ENCODE data around the gene ITGA3.

The ITGA3 gene

DNA sequence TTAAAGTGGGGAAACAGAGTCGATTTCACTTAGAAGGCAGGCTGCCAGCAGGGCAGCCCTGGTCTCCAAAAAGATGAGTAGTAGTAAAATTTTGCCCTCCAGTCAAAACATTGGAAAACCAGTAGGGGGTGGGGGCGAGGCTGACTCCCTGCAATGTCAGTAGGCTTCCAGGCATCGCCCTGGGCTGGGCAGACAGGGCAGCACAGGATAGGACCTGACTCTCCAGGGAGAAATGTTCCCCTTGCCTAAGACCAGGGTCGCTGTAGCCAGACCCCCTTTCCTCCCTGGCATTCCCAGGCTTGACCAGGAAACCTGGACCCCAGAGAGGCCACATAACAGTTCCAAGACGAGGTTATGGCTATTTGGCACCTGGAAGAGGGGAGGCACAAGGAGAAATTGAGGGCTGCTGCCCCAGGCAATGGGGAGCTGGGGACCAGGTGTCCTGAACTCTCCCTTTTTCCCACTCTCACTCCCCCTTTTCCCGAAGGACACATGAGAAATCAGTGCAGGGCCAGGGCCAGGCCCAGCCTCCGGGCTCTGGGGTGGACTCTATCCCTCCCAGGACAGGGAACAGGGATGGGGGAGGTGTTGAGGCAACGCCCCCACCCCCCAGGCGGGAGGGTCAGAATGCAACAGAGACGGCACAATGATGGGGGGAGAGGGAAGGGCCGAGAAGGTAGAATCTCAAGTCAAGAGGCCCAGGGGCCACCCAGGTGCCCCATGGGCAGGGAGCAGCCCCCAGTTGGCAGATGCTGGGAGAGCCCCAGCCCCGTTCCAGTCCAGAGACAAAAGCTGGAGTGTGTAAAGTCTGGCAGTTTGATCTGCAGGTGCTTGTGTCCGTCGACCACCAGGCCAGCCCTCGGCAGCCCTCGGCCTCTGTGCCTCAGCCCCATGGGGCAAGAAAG, 78.5 kb downstream of the ITGA3 start:
- H3K79me2 ChIP-seq (ENCODE audit: insufficient read depth, low read depth) = no peaks in the 10 kb centered on the region
- H3K4me2 ChIP-seq = no peak overlapping the region
- no peak overlapping the region for H2AFZ ChIP-seq (ENCODE audit: low read depth)
- no peak overlapping the region for H3K4me3 ChIP-seq (IDR thresholded peaks at IDR 0.05; ENCODE audit: insufficient read depth, low read depth, low read length)
- H3K9ac ChIP-seq = no peak overlapping the region
- H3K36me3 ChIP-seq (ENCODE audit: insufficient read depth) = peaks cover 5% of the 10 kb centered on the region; the same call in 1 of the 2 replicates
- H3K4me1 ChIP-seq (ENCODE audit: low read depth, poor library complexity, severe bottlenecking) = peaks cover 17% of the 10 kb centered on the region
- H4K20me1 ChIP-seq (ENCODE audit: insufficient read depth) = no peaks in the 10 kb centered on the region
- TF ChIP-seq, protein P1, sequence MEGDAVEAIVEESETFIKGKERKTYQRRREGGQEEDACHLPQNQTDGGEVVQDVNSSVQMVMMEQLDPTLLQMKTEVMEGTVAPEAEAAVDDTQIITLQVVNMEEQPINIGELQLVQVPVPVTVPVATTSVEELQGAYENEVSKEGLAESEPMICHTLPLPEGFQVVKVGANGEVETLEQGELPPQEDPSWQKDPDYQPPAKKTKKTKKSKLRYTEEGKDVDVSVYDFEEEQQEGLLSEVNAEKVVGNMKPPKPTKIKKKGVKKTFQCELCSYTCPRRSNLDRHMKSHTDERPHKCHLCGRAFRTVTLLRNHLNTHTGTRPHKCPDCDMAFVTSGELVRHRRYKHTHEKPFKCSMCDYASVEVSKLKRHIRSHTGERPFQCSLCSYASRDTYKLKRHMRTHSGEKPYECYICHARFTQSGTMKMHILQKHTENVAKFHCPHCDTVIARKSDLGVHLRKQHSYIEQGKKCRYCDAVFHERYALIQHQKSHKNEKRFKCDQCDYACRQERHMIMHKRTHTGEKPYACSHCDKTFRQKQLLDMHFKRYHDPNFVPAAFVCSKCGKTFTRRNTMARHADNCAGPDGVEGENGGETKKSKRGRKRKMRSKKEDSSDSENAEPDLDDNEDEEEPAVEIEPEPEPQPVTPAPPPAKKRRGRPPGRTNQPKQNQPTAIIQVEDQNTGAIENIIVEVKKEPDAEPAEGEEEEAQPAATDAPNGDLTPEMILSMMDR (conservative IDR thresholded peaks at IDR 0.05; ENCODE audit: low read depth, low read length) = no peak
- H3K27ac ChIP-seq = no peak overlapping the region
- peaks cover 9% of the 10 kb centered on the region for H3K27me3 ChIP-seq (ENCODE audit: insufficient read depth, low read depth)

DNA sequence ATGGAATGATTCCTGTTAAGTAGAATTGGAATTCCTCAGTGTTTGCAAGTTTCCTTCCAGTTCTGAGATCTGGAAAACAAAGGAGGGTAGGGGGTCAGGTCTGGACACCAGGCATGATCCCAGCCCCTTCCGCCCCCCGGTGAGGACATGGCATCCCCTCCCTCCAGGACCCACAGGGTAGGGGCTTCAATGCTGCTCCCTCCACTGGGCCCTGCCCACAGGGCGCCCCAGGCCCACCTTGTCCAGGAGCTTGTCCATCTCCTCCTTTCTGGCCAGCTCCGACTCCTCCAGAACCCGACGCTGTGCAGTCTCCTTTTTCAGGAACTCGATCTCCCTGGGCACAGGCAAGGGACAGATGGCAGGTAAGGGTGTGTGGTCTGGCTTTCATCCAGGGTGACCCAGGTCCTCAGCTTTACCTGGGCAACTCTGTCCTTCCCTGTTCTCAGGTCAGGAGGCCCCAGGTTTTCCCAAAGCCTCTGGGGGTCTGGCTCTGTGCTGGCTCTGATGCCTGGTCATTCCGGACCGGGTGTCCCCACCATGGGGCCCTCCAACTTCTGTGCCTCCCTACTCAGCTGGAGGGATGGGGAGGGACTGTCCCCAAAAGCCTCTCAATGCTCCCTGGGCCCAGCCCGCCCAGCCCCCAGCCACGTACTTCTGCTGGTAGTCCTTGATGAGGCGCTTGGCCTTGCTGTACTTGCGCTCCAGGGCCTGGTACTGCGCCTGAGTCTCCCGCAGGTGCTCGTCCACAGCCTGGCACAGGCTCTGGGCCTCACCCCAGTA, 79.6 kb downstream of the ITGA3 start:
- H3K4me1 ChIP-seq (ENCODE audit: low read depth, poor library complexity, severe bottlenecking) = peaks cover 17% of the 10 kb centered on the region
- TF ChIP-seq, protein P1 (conservative IDR thresholded peaks at IDR 0.05; ENCODE audit: low read depth, low read length) = no peak
- H3K27ac ChIP-seq = no peak overlapping the region
- H3K9ac ChIP-seq = no peak overlapping the region
- H3K36me3 ChIP-seq (ENCODE audit: insufficient read depth) = peaks cover 7% of the 10 kb centered on the region; the same call in 1 of the 2 replicates
- no peak overlapping the region for H2AFZ ChIP-seq (ENCODE audit: low read depth)
- H3K27me3 ChIP-seq (ENCODE audit: insufficient read depth, low read depth) = peaks cover 4% of the 10 kb centered on the region; the same call in 1 of the 2 replicates
- H4K20me1 ChIP-seq (ENCODE audit: insufficient read depth) = no peaks in the 10 kb centered on the region
- H3K4me3 ChIP-seq (IDR thresholded peaks at IDR 0.05; ENCODE audit: insufficient read depth, low read depth, low read length) = no peak overlapping the region
- H3K4me2 ChIP-seq = no peak overlapping the region
- H3K79me2 ChIP-seq (ENCODE audit: insufficient read depth, low read depth) = no peaks in the 10 kb centered on the region

DNA sequence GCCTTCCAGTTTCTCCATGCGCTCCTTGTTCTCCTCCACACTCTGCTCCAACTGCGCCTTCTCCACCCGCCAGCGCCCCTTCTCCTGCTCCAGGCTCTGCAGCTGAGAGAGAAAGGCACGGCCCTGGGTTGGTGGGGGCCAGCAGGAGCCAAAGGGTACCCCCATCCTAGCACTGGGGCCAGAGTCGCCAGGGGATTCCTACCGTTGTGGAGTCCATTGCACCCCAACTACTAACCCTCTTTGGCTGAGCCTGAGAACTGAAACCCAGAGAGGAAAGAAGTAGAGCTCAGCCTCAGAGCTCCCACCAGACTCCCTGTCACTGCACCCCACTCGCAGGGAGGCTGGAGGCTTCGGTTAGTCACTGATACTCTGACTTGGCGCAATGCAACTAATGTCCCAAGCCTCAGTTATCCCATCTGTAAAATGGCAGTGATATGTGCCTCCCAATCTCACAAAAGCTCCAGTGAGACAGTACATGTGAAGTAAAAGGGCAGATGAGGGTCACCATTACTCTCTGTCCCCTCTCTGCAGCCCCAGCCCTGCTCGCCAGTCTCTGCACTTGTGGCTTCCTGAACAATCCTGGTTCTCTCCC, 80.3 kb downstream of the ITGA3 start:
- no peak overlapping the region for H3K27ac ChIP-seq
- no peaks in the 10 kb centered on the region for H3K27me3 ChIP-seq (ENCODE audit: insufficient read depth, low read depth)
- no peaks in the 10 kb centered on the region for H4K20me1 ChIP-seq (ENCODE audit: insufficient read depth)
- no peak overlapping the region for H2AFZ ChIP-seq (ENCODE audit: low read depth)
- TF ChIP-seq, protein P1 (conservative IDR thresholded peaks at IDR 0.05; ENCODE audit: low read depth, low read length) = no peak
- H3K36me3 ChIP-seq (ENCODE audit: insufficient read depth) = peaks cover 7% of the 10 kb centered on the region; the same call in 1 of the 2 replicates
- H3K79me2 ChIP-seq (ENCODE audit: insufficient read depth, low read depth) = no peaks in the 10 kb centered on the region
- no peak overlapping the region for H3K4me2 ChIP-seq
- H3K4me3 ChIP-seq (IDR thresholded peaks at IDR 0.05; ENCODE audit: insufficient read depth, low read depth, low read length) = no peak overlapping the region
- no peak overlapping the region for H3K9ac ChIP-seq
- H3K4me1 ChIP-seq (ENCODE audit: low read depth, poor library complexity, severe bottlenecking) = peaks cover 15% of the 10 kb centered on the region

DNA sequence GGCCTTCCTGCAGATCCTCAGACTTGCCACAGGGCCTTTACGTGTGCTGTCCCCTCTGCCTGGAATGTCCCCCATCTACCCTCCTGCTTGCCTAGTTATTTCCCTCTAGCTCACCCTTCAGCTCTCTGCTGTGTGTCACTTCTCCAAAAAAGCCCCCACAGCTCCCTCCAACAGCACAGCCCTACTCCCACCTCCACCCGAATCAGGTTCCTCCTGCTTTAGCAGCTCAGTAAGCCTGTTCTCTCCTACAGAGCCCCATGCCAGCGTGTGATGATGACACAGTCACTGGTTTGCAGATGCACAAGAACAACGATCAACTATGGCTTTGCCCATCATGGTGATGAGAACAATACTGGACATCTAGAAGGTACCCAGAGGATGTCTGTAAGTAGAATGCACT, 81.1 kb downstream of the ITGA3 start:
- H3K4me1 ChIP-seq (ENCODE audit: low read depth, poor library complexity, severe bottlenecking) = peaks cover 8% of the 10 kb centered on the region
- H3K4me2 ChIP-seq = no peak overlapping the region
- H3K79me2 ChIP-seq (ENCODE audit: insufficient read depth, low read depth) = no peaks in the 10 kb centered on the region
- no peak overlapping the region for H3K27ac ChIP-seq
- H3K4me3 ChIP-seq (IDR thresholded peaks at IDR 0.05; ENCODE audit: insufficient read depth, low read depth, low read length) = no peak overlapping the region
- no peak overlapping the region for H3K9ac ChIP-seq
- TF ChIP-seq, protein P1 (conservative IDR thresholded peaks at IDR 0.05; ENCODE audit: low read depth, low read length) = no peak
- no peaks in the 10 kb centered on the region for H4K20me1 ChIP-seq (ENCODE audit: insufficient read depth)
- no peak overlapping the region for H2AFZ ChIP-seq (ENCODE audit: low read depth)
- H3K36me3 ChIP-seq (ENCODE audit: insufficient read depth) = peaks cover 13% of the 10 kb centered on the region; the same call in 1 of the 2 replicates
- no peaks in the 10 kb centered on the region for H3K27me3 ChIP-seq (ENCODE audit: insufficient read depth, low read depth)
